ENCODE results near the gene IL34. TPM values are rescaled to one million over a fixed set of nuclear protein-coding genes. Genes with fewer than 3 reads are reported as not detected.
A peak's percentile ranks its signal among the peaks of the same experiment; 100 is the strongest.

Gene IL34
- polyA plus RNA-seq, 2 donors = 22.9 to 32.7 TPM

GRCh38 chr16:70692130-70692872, 45.9 kb downstream of the IL34 start:
- peaks cover 0 to 1% of the 10 kb centered on the region in 2 donors for H3K36me3 ChIP-seq (ENCODE audit: control insufficient read depth in 2 of 2, insufficient read depth in 2 of 2, low read length in 1 of 2)
- H3K9me3 ChIP-seq (ENCODE audit: control insufficient read depth in 2 of 2, insufficient read depth in 1 of 2, low read depth in 1 of 2, low read length in 1 of 2) = no peaks in the 10 kb centered on the region
- no peak overlapping the region for H3K4me3 ChIP-seq (ENCODE audit: low read depth in 1 of 2, low read length in 2 of 2)
- H3K27me3 ChIP-seq (ENCODE audit: control insufficient read depth in 1 of 2, insufficient read depth in 2 of 2, low read length in 2 of 2) = no peaks in the 10 kb centered on the region
- WGBS, 2 donors = 69 to 70% methylated on average over 14 of the region's 14 CpGs
- peak overlapping the region; percentile 85 to 92 for H3K27ac ChIP-seq (ENCODE audit: low read depth in 2 of 2, low read length in 1 of 2)
- H3K4me1 ChIP-seq (ENCODE audit: control insufficient read depth in 2 of 2, insufficient read depth in 2 of 2, low read length in 1 of 2) = peaks cover 37 to 71% of the 10 kb centered on the region in 2 donors

GRCh38 chr16:70692873-70693671, 46.7 kb downstream of the IL34 start:
- Histone ChIP-seq H3K27me3 (ENCODE audit: control insufficient read depth in 1 of 2, insufficient read depth in 2 of 2, low read length in 2 of 2) (no peaks in the 10 kb centered on the region), H3K36me3 (ENCODE audit: control insufficient read depth in 2 of 2, insufficient read depth in 2 of 2, low read length in 1 of 2) (peaks cover 0 to 1% of the 10 kb centered on the region in 2 donors), H3K4me3 (ENCODE audit: low read depth in 1 of 2, low read length in 2 of 2) (no peak overlapping the region), H3K9me3 (ENCODE audit: control insufficient read depth in 2 of 2, insufficient read depth in 1 of 2, low read depth in 1 of 2, low read length in 1 of 2) (no peaks in the 10 kb centered on the region), H3K27ac (ENCODE audit: low read depth in 2 of 2, low read length in 1 of 2) (peak overlapping the region; percentile 85 to 92), H3K4me1 (ENCODE audit: control insufficient read depth in 2 of 2, insufficient read depth in 2 of 2, low read length in 1 of 2) (peaks cover 40 to 78% of the 10 kb centered on the region in 2 donors)
- WGBS, 2 donors = 62 to 74% methylated on average over 29 of the region's 29 CpGs

- H3K4me1 ChIP-seq (ENCODE audit: control insufficient read depth in 2 of 2, insufficient read depth in 2 of 2, low read length in 1 of 2) = peaks cover 47 to 79% of the 10 kb centered on the region in 2 donors
- no peaks in the 10 kb centered on the region for H3K27me3 ChIP-seq (ENCODE audit: control insufficient read depth in 1 of 2, insufficient read depth in 2 of 2, low read length in 2 of 2)
- no peaks in the 10 kb centered on the region for H3K9me3 ChIP-seq (ENCODE audit: control insufficient read depth in 2 of 2, insufficient read depth in 1 of 2, low read depth in 1 of 2, low read length in 1 of 2)
- peaks cover 0 to 5% of the 10 kb centered on the region in 2 donors for H3K36me3 ChIP-seq (ENCODE audit: control insufficient read depth in 2 of 2, insufficient read depth in 2 of 2, low read length in 1 of 2)
- WGBS, 2 donors = 60 to 71% methylated on average over 17 of the region's 17 CpGs
- no peak overlapping the region for H3K4me3 ChIP-seq (ENCODE audit: low read depth in 1 of 2, low read length in 2 of 2)
- peak overlapping the region; percentile 85 to 92 for H3K27ac ChIP-seq (ENCODE audit: low read depth in 2 of 2, low read length in 1 of 2)
Measured at GRCh38 chr16:70694088-70694867, 47.9 kb downstream of the IL34 start.

- Histone ChIP-seq H3K36me3 (ENCODE audit: control insufficient read depth in 2 of 2, insufficient read depth in 2 of 2, low read length in 1 of 2) (peaks cover 0 to 5% of the 10 kb centered on the region in 2 donors), H3K27ac (ENCODE audit: low read depth in 2 of 2, low read length in 1 of 2) (peak overlapping the region; percentile 85 to 92), H3K27me3 (ENCODE audit: control insufficient read depth in 1 of 2, insufficient read depth in 2 of 2, low read length in 2 of 2) (no peaks in the 10 kb centered on the region), H3K4me3 (ENCODE audit: low read depth in 1 of 2, low read length in 2 of 2) (no peak overlapping the region), H3K9me3 (ENCODE audit: control insufficient read depth in 2 of 2, insufficient read depth in 1 of 2, low read depth in 1 of 2, low read length in 1 of 2) (no peaks in the 10 kb centered on the region), H3K4me1 (ENCODE audit: control insufficient read depth in 2 of 2, insufficient read depth in 2 of 2, low read length in 1 of 2) (peaks cover 49 to 79% of the 10 kb centered on the region in 2 donors)
- 73 to 84% methylated on average over 4 of the region's 4 CpGs for WGBS, 2 donors
Measured at GRCh38 chr16:70694868-70695218, 48.5 kb downstream of the IL34 start.

GRCh38 chr16:70695331-70696070, 49.1 kb downstream of the IL34 start:
- H3K36me3 ChIP-seq (ENCODE audit: control insufficient read depth in 2 of 2, insufficient read depth in 2 of 2, low read length in 1 of 2) = peaks cover 0 to 5% of the 10 kb centered on the region in 2 donors
- H3K9me3 ChIP-seq (ENCODE audit: control insufficient read depth in 2 of 2, insufficient read depth in 1 of 2, low read depth in 1 of 2, low read length in 1 of 2) = no peaks in the 10 kb centered on the region
- H3K27ac ChIP-seq (ENCODE audit: low read depth in 2 of 2, low read length in 1 of 2) = peak overlapping the region; percentile 25 to 85
- WGBS, 2 donors = 46 to 50% methylated on average over 14 of the region's 14 CpGs
- H3K27me3 ChIP-seq (ENCODE audit: control insufficient read depth in 1 of 2, insufficient read depth in 2 of 2, low read length in 2 of 2) = no peaks in the 10 kb centered on the region
- H3K4me1 ChIP-seq (ENCODE audit: control insufficient read depth in 2 of 2, insufficient read depth in 2 of 2, low read length in 1 of 2) = peaks cover 46 to 77% of the 10 kb centered on the region in 2 donors
- H3K4me3 ChIP-seq (ENCODE audit: low read depth in 1 of 2, low read length in 2 of 2) = no peak overlapping the region

GRCh38 chr16:70696355-70696754, 50.0 kb downstream of the IL34 start:
- H3K36me3 ChIP-seq (ENCODE audit: control insufficient read depth in 2 of 2, insufficient read depth in 2 of 2, low read length in 1 of 2) = peaks cover 0 to 5% of the 10 kb centered on the region in 2 donors
- H3K27me3 ChIP-seq (ENCODE audit: control insufficient read depth in 1 of 2, insufficient read depth in 2 of 2, low read length in 2 of 2) = no peaks in the 10 kb centered on the region
- H3K4me1 ChIP-seq (ENCODE audit: control insufficient read depth in 2 of 2, insufficient read depth in 2 of 2, low read length in 1 of 2) = peaks cover 48 to 78% of the 10 kb centered on the region in 2 donors
- 91 to 93% methylated on average over 8 of the region's 8 CpGs for WGBS, 2 donors
- no peak overlapping the region for H3K4me3 ChIP-seq (ENCODE audit: low read depth in 1 of 2, low read length in 2 of 2)
- H3K9me3 ChIP-seq (ENCODE audit: control insufficient read depth in 2 of 2, insufficient read depth in 1 of 2, low read depth in 1 of 2, low read length in 1 of 2) = no peaks in the 10 kb centered on the region
- peak overlapping the region; percentile 88 to 95 for H3K27ac ChIP-seq (ENCODE audit: low read depth in 2 of 2, low read length in 1 of 2)

- Histone ChIP-seq H3K9me3 (ENCODE audit: control insufficient read depth in 2 of 2, insufficient read depth in 1 of 2, low read depth in 1 of 2, low read length in 1 of 2) (no peaks in the 10 kb centered on the region), H3K36me3 (ENCODE audit: control insufficient read depth in 2 of 2, insufficient read depth in 2 of 2, low read length in 1 of 2) (peaks cover 0 to 4% of the 10 kb centered on the region in 2 donors), H3K4me1 (ENCODE audit: control insufficient read depth in 2 of 2, insufficient read depth in 2 of 2, low read length in 1 of 2) (peaks cover 47 to 85% of the 10 kb centered on the region in 2 donors), H3K27me3 (ENCODE audit: control insufficient read depth in 1 of 2, insufficient read depth in 2 of 2, low read length in 2 of 2) (no peaks in the 10 kb centered on the region), H3K4me3 (ENCODE audit: low read depth in 1 of 2, low read length in 2 of 2) (no peak overlapping the region), H3K27ac (ENCODE audit: low read depth in 2 of 2, low read length in 1 of 2) (peak overlapping the region; percentile 88 to 95)
- WGBS, 2 donors = 39 to 47% methylated on average over 19 of the region's 19 CpGs
Measured at GRCh38 chr16:70696952-70697593, 50.7 kb downstream of the IL34 start.

- Histone ChIP-seq H3K4me3 (ENCODE audit: low read depth in 1 of 2, low read length in 2 of 2) (no peak overlapping the region), H3K4me1 (ENCODE audit: control insufficient read depth in 2 of 2, insufficient read depth in 2 of 2, low read length in 1 of 2) (peaks cover 49 to 90% of the 10 kb centered on the region in 2 donors), H3K9me3 (ENCODE audit: control insufficient read depth in 2 of 2, insufficient read depth in 1 of 2, low read depth in 1 of 2, low read length in 1 of 2) (no peaks in the 10 kb centered on the region), H3K27me3 (ENCODE audit: control insufficient read depth in 1 of 2, insufficient read depth in 2 of 2, low read length in 2 of 2) (no peaks in the 10 kb centered on the region), H3K27ac (ENCODE audit: low read depth in 2 of 2, low read length in 1 of 2) (peak overlapping the region; percentile 88 to 95), H3K36me3 (ENCODE audit: control insufficient read depth in 2 of 2, insufficient read depth in 2 of 2, low read length in 1 of 2) (peaks cover 0 to 4% of the 10 kb centered on the region in 2 donors)
- WGBS, 2 donors = 59 to 71% methylated on average over 14 of the region's 14 CpGs
Measured at GRCh38 chr16:70697594-70698170, 51.3 kb downstream of the IL34 start.

Measured in esophagus (tissue), 2 donors.